Erythroblast (primary cell): ENCODE measurements around the gene COMT.
"Not testable (repeated sequence)": the region's sequence is repeated elsewhere in the genome, so short reads cannot be mapped to it uniquely, and the experiment has no call there.

Source experiments
- DNase-seq, 2 experiments: peaks; one replicate each; lab custom pipeline; 2025; lab: John Stamatoyannopoulos, UW
- GATA1 ChIP-seq: IDR thresholded peaks from 2 replicates; pipeline ENCODE4 v1.6.1; 2011; ENCODE audit warnings: low read depth, mild to moderate bottlenecking, control low read depth, low read length, moderate library complexity
- POLR2A ChIP-seq: IDR thresholded peaks from 2 replicates; pipeline ENCODE4 v1.6.1; 2011; ENCODE audit warnings: mild to moderate bottlenecking, low read length

The COMT gene

DNA sequence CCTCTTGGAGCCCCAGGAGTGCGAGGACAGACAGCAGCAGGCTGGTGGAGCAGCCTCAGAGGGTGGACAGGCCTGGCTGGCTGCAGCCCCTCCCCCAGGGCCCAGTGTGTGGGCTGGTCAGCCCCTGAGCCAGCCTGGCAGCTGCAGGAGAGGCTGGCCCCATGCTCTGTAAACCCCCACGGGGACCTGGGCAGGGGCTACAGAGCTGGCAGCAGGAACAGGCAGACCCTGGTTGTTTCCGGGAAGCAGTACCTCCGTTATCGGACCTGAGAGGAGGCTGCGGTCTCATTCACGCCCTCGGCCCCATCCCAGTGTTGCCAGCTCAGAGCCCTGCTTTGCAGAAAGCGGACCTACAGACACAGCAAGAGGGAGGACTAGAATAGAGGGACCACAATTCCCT lies 38.5 kb upstream of the COMT start:
- TF ChIP-seq POLR2A = no peak
- no peak for TF ChIP-seq GATA1
- DNase-seq = no peak

DNA sequence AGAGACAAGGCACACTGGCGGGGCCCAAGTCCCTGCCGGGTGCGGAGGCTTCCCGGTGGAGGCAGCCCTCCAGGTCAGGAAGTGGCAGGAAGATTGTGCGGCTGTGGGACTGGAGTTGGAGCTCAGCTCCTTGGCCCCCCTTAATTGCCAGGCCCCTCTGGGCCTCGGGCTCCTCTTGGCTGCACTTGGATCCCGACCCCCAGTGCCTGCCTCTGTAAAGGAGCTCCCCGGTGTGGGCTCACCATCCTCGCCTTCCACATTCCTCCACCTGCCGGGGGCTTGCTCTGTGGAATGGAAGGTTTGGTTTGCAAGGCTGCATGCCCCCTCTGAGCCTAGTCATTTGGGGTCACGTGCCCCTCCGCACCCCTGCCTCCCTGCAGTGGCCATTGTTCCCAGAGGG lies 38.1 kb upstream of the COMT start:
- TF ChIP-seq GATA1 (no peak), POLR2A (no peak)
- no peak for DNase-seq

DNA sequence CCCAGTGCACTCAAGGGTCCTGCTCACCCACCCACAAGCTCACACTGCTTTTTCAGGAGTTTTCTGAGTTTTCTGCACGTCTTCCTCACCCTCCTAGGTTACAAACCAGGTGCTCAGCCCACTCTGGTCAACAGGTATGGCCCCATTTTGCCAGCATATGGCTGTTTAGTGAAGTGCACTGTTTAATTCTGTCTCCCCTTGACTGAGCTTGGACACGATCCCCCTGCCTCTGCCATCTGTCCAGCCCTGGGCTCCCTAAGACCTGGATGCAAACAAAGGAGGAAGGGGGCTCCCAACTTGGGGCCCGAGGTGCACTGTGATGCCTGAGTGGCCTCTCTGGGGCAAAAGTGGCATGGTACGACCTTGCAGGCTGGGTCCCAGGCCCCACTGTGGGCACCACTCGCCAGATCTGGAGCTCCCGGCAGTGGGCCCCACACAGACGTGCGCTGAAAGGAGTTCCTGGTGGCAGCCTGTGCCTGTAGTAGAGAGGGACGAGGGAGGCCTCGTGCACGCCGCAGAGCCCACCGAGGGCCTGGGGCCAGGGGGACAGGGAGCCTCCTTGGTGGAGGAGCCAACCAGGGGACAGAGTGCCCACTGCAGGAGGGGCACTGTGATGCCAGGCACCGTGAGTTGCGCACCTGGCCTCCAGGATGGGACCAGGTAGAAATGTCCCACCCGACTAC lies 37.3 kb upstream of the COMT start:
- no peak for TF ChIP-seq POLR2A
- TF ChIP-seq GATA1 = no peak
- DNase-seq = no peak

DNA sequence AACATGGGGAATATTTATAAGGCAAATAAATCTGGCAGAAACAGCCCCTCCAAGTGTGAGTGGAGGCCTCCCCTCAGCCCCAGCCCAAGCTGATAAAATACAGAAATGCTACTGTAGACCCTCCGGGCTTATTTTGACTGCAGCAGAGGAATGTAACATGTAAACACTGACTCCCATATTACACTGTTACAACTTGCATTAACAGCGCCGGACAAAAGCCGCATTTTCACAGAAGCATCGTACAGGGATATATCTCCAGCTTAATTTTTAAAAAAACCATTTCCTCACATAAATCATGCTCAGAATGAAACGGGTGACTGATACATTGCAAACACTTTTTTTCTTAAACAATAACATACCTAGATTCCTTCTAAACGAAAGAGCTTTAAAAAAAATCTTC lies 36.6 kb upstream of the COMT start:
- no peak for TF ChIP-seq POLR2A
- no peak for DNase-seq

DNA sequence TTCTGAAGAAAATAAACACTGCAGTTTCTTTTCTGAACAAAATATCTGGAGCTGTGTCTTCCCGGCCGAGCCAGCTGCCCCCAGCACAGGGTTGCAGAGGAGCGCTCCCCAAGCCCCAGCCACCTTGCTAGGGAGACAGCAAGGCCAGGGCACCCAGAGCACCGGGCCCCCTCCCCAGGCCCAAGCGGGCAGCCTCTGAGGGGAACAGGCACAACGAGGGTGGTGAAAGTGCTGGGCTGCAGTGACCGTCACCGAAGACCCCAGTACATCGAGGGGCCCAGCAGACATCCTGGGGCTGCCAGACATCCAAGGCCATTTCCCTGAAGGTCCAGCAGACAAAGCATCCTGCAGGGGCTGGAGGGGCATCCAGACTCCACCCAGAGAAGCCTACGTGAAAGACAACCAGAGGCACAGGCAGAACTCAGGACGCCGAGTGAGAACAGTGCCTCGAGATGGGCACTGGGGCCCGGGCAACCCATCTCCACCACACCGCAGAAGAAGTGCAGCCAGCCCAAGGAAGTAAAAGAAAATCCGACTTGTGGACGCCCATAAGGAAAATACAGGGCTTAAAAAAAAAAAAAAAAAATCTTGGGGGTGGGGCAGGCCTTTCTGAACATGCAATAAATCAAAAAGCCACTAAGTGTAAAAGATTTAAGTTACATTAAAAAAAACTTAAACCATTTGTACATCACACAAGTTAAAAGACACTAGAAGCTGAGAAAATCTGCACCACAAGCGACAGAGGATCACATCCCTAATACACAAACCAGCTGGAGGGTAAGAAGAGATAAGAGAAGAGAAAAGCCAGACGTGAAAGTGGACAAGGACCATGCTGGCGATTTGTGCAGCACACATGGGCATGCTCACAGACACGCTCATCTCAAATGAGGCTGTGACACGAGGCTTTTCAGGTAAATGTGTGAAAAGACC lies 36.0 kb upstream of the COMT start:
- DNase-seq = no peak
- TF ChIP-seq GATA1 (no peak), POLR2A (no peak)

DNA sequence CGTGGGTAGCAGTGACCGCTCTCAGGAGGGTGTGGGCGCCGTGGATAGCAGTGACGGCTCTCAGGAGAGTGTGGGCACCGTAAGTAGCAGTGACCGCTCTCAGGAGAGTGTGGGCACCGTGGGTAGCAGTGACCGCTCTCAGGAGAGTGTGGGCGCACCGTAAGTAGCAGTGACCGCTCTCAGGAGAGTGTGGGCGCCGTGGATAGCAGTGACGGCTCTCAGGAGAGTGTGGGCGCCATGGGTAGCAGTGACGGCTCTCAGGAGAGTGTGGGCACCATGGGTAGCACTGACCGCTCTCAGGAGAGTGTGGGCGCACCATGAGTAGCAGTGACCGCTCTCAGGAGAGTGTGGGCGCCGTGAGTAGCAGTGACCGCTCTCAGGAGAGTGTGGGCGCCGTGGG lies 34.7 kb upstream of the COMT start:
- not testable (repeated sequence) for DNase-seq

DNA sequence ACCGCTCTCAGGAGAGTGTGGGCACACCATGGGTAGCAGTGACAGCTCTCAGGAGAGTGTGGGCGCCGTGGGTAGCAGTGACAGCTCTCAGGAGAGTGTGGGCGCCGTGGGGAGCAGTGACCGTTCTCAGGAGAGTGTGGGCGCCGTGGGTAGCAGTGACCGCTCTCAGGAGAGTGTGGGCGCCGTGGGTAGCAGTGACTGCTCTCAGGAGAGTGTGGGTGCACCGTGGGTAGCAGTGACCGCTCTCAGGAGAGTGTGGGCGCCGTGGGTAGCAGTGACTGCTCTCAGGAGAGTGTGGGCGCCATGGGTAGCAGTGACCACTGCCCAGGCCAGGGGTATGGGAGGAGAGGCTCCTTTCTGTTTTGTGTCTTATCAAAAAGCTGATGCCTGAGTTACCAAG lies 33.7 kb upstream of the COMT start:
- DNase-seq = not testable (repeated sequence)

DNA sequence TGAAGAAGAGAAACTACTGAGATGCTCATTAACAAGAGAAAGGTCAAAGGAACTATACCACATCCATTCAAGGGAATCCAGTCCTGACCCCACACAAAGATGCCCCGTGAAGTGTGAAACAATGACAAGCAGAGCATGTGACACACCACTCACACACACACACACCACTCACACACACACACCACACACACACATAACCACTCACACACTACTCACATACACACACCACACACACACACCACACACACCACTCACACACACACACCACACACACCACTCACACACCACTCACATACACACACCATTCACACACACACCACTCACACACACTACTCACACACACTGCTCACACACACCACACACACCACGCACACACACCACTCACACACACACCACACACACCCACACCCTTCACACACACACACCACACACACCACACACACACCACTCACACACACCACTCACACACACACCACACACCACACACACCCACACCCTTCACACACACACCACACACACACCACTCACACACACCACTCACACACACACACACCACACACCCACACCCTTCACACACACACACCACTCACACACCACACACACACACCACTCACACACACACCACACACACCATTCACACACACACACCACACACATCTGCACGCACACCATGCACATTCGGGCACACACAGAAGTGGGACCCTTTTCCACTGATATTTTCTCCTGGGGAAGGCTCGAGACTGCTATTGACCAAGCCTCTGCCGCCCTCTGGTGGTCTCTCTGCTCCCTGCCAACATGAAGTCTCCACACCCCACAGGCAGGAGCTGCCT lies 32.0 kb upstream of the COMT start:
- TF ChIP-seq POLR2A = no peak
- no peak for TF ChIP-seq GATA1

DNA sequence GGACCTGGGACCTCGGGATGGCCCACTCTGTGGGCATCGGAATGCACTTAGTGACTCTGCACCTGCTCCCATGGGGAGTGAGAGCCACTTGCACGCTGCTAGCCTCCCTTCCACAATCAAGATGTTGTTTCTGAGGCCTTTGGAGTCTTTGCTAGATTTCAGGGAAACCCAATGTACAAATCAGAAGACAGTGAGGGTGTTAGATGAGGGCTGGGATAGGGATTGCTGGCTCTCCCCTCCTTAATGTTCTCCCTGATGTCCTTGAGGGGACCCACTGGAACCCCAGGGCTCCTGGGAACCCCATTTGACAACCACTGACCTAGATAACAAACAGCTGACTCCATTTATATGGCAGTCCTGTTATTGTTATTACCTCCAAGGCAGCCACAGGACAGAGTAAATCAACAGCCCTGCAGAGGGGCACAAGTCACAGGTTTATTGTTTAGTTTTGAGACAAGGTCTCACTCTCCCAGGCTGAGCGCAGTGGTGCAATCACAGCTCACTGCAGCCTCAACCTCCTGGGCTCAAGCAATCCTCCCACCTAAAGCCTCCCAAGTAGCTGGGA lies 31.3 kb upstream of the COMT start:
- no peak for DNase-seq
- TF ChIP-seq POLR2A = no peak
- no peak for TF ChIP-seq GATA1

More for the DNA sequence above, 32.0 kb upstream of the COMT start:
- peak; percentile 82 to 91 for DNase-seq

DNA sequence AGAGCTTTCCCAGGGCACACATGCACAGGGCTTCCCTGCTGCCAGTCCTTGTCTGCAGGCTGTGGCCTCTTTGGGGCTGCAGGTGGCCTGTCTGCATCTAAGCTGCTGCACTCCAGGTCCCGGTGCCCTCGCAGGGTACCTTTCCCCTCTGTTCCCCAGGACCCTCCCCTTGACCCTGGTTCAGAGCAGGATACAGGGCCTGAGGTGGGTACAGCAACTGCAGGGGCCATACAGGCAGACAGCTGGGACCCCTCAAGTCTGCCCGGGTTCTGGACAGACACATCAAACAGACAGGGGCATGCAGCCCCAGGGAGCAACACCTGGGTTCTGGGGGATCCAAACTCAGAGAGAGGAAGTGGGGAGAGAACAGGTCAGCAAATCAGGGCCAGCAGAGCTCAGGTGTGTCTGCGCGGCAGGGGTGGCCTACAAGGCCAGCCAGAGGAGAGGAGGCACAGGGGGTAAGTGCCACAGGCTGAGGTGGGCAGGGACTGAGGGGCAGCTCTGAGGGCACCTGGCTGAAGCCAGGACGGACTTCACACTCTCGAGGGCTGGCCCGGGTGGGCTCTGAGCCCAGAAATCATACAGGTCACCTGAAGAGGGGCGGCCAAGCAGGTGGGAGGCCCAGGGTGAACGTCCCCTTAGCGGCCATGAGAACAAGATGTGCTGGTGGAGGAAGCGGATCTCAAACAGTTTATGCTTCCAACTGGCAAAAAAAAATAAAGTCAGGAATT lies 29.9 kb upstream of the COMT start:
- no peak for DNase-seq
- no peak for TF ChIP-seq POLR2A
- TF ChIP-seq GATA1 = no peak

DNA sequence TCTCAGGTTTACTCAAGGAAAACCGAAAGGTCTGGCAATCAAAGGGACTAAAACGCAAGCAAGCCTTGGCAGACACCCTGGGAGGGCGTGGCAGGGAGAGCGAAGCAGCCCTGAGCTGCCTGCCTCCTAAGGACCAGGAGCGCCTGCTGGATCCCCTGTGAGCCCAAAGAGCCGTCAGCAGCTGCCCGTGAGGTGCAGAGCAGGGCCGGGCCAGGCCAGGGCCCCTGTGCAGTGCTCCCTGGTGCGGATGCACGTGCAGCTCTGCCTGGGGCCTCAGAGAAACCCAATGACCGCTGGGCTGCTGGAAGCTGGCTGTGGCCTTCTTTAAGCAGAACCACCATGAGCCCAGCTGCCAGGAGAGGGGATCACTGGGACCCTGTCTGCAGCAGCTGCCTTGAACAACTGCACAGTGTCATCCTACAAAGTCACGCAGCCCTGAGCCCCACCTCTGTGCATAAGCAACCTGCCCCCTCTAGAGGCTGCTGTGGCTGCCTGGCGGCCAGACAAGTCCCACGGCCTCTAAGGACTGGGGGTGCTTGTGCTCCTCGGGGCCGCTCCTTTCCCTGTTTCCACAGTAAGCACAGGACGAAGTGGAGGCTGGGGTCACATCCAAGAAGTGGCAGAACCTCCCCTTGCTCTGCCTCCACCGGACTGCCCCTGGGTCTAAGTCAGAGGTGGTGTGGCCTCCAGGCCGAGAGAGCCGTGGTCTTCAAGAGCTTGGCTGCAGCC lies 29.1 kb upstream of the COMT start:
- no peak for DNase-seq
- TF ChIP-seq GATA1 = no peak
- no peak for TF ChIP-seq POLR2A

DNA sequence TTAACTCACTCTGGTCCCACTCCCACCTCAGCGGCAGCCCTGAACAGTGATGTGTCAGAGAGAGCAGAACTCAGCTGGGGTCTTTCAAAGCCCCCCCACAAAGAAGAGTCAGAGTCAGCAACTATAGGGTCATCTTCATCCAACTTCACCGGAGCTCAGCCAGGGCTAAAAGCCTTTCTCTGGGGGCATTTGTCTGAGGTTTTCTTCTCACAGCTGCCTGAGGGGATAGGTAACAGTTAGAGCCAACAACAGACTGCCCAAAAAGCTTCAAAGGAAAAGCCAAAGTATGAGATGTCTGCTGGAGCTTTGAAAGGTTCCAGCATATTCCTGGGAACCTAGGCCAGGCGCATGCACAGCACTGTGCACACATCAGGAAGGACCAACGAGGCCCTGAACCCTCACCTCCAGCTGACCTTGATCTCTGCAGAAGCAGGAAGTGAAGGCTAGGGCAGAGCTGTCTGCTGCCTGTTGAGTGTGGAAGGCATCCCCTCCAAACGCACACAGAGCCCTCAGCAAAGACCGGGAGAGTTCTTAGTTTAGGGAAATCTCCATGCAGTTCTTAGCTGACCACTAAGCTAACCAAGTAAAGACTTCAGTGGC lies 28.1 kb upstream of the COMT start:
- TF ChIP-seq GATA1 (no peak), POLR2A (no peak)
- no peak for DNase-seq

DNA sequence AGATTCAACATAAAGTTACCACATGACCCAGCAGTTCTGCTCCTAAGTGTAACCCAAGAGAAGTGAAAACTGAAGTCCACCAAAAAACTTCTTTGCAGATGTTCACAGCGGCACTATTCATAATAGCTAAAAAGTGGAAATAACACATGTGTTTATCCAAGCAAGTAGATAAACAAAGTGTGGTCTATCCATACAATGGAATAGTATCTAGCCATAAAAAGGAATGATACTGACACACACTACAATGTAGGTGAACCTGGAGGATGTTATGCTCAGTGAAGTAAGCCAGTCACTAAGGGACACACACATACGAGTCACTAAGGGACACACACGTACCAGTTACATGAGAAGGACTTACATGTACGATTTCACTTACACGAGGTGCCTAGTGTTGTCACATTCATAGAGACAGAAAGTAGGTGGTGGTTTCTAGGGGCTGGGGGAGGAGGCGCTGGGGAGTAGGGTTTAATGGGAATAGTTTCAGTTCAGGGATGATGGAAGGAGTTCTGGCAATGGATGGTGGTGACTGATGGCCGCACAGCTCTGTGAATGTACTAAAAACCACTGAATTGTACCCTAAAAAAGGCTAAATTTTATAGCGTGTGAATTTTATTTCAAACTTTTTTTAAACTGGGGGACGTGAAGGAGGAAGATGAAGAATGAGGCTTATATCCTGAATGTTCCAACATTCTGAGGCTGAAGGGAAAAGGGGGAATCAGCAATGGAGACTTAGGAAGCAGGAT lies 27.2 kb upstream of the COMT start:
- DNase-seq = no peak
- no peak for TF ChIP-seq POLR2A
- TF ChIP-seq GATA1 = no peak
